Mononuclear cell (primary cell): ENCODE measurements around the gene NEXN. TPM values are rescaled to one million over a fixed set of nuclear protein-coding genes. Genes with fewer than 3 reads are reported as not detected.

Source experiments
- H3K27me3 ChIP-seq: 2 replicates; pipeline ENCODE4 v1.6.0; 2011; ENCODE audit warnings: low read length, control low read depth; ENCODE audit not compliant: insufficient read depth
- H3K4me1 ChIP-seq: 2 replicates; pipeline ENCODE4 v1.5.1; 2011; ENCODE audit warnings: mild to moderate bottlenecking, low read length, control low read depth; ENCODE audit not compliant: insufficient read depth
- H3K4me3 ChIP-seq: 2 replicates; pipeline ENCODE4 v1.5.1; 2011; ENCODE audit warnings: mild to moderate bottlenecking, low read length, moderate library complexity
- H3K9me3 ChIP-seq: 2 replicates; pipeline ENCODE4 v1.5.1; 2011; ENCODE audit warnings: low read depth, mild to moderate bottlenecking, control low read depth, low read length
- total RNA-seq: library from RNA; depleted of rRNA; stranded (reverse); fragments of >200 nt; gene quantifications from one replicate; pipeline ENCODE4 v1.2.3, GENCODE V29; 2012

The NEXN gene
- total RNA-seq: 1.4 TPM

DNA sequence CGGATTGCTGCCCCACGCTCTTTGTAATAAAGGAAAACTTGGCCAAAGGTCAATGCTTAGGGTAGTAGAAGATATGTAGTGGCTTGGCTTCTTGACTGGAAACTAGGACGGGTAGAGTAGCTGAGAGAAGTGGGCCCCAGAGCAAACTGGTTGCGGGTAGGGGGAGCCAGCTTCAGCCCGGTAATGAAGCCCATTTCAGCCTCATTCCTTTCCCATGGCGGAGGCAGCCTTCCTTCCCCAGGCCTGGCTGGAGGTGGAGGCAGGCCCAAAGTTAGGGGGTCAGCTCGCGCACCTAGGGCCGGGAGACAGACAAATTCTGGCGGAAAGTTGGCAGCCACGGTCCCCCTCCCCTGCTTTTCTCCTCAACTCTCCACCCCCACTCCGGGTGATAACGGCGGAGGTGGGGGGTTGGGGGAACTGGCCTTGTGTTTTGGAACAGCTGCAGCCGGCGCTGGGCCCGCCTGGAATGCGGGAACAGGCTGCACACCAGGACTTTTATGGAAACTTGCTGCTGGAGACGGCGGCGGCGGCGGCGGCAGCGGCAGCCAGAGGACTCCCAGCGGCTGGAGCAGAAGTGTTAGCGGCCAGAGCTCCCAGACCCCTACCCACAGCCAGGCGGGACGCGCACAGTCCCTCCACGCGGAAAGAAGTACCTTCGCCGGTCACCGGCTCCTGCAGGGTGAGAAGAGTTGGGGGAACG is at the start of gene NEXN:
Gene NEXN (plus strand): TSS at position 544 of the 700 bp plus-strand sequence. CDS start 27,483 bp downstream, outside the sequence.
- peaks cover 12% of the 10 kb centered on the region for H3K27me3 ChIP-seq

GRCh38 chr1:77841574-77841973 is 46.9 kb upstream of the NEXN start:
- no peaks in the 10 kb centered on the region for H3K9me3 ChIP-seq

More for the DNA sequence above, at the start of gene NEXN:
- H3K4me3 ChIP-seq: peak within 1 kb of the TSS; percentile 26
- peaks cover 10% of the 10 kb centered on the region for H3K4me1 ChIP-seq
- H3K9me3 ChIP-seq: no peaks in the 10 kb centered on the region

GRCh38 chr1:77845951-77846350 is 42.5 kb upstream of the NEXN start:
- no peaks in the 10 kb centered on the region for H3K27me3 ChIP-seq
- peaks cover 14% of the 10 kb centered on the region for H3K4me1 ChIP-seq
- no peak overlapping the region for H3K4me3 ChIP-seq
- no peaks in the 10 kb centered on the region for H3K9me3 ChIP-seq

More at GRCh38 chr1:77841574-77841973, 46.9 kb upstream of the NEXN start:
- Histone ChIP-seq H3K27me3 (no peaks in the 10 kb centered on the region), H3K4me3 (no peak overlapping the region), H3K4me1 (no peaks in the 10 kb centered on the region)

- H3K4me3 ChIP-seq: no peak overlapping the region
- no peaks in the 10 kb centered on the region for H3K27me3 ChIP-seq
- H3K9me3 ChIP-seq: no peaks in the 10 kb centered on the region
- peaks cover 14% of the 10 kb centered on the region for H3K4me1 ChIP-seq
Observed at GRCh38 chr1:77846966-77847365, 41.5 kb upstream of the NEXN start.

DNA sequence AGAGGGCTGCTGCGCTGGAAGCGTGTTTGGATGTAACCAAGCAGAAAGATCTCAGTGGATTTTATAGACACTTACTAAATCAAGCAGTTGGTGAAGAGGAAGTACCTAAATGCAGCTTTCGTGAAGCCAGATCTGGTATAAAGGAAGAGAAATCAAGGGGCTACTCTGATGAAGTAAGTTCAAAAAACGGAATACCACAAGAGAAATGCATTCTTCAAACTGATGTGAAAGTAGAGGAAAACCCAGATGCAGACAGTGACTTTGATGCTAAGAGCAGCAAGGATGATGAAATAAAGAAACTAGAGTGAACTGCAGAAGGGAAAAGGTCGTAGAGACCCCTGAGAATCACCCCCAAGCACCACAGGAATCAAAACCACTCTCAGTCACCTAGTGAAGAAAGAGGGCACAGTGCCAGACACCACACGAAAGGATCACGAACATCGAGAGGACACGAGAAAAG is 40.8 kb upstream of the NEXN start:
- no peaks in the 10 kb centered on the region for H3K9me3 ChIP-seq
- H3K4me1 ChIP-seq: peaks cover 14% of the 10 kb centered on the region
- H3K4me3 ChIP-seq: no peak overlapping the region
- H3K27me3 ChIP-seq: no peaks in the 10 kb centered on the region

GRCh38 chr1:77850082-77850481 is 38.3 kb upstream of the NEXN start:
- Histone ChIP-seq H3K4me1 (peaks cover 14% of the 10 kb centered on the region), H3K9me3 (no peaks in the 10 kb centered on the region), H3K4me3 (no peak overlapping the region), H3K27me3 (no peaks in the 10 kb centered on the region)

GRCh38 chr1:77857552-77857951 is 30.9 kb upstream of the NEXN start:
- Histone ChIP-seq H3K4me3 (no peak overlapping the region), H3K4me1 (no peaks in the 10 kb centered on the region), H3K27me3 (no peaks in the 10 kb centered on the region), H3K9me3 (peaks cover 7% of the 10 kb centered on the region)

GRCh38 chr1:77858725-77859124 is 29.7 kb upstream of the NEXN start:
- H3K4me1 ChIP-seq: no peaks in the 10 kb centered on the region
- no peak overlapping the region for H3K4me3 ChIP-seq
- H3K9me3 ChIP-seq: peaks cover 7% of the 10 kb centered on the region
- no peaks in the 10 kb centered on the region for H3K27me3 ChIP-seq

GRCh38 chr1:77859248-77859647 is 29.2 kb upstream of the NEXN start:
- Histone ChIP-seq H3K4me3 (no peak overlapping the region), H3K9me3 (peaks cover 7% of the 10 kb centered on the region), H3K4me1 (no peaks in the 10 kb centered on the region), H3K27me3 (no peaks in the 10 kb centered on the region)

- Histone ChIP-seq H3K4me1 (no peaks in the 10 kb centered on the region), H3K27me3 (no peaks in the 10 kb centered on the region), H3K9me3 (no peaks in the 10 kb centered on the region), H3K4me3 (no peak overlapping the region)
Observed at GRCh38 chr1:77866296-77866695, 22.1 kb upstream of the NEXN start.

GRCh38 chr1:77872645-77873044 is 15.8 kb upstream of the NEXN start:
- Histone ChIP-seq H3K27me3 (no peaks in the 10 kb centered on the region), H3K4me3 (no peak overlapping the region), H3K9me3 (no peaks in the 10 kb centered on the region), H3K4me1 (no peaks in the 10 kb centered on the region)

- Histone ChIP-seq H3K4me3 (no peak overlapping the region), H3K9me3 (no peaks in the 10 kb centered on the region), H3K27me3 (no peaks in the 10 kb centered on the region), H3K4me1 (no peaks in the 10 kb centered on the region)
Observed at GRCh38 chr1:77873461-77873860, 15.0 kb upstream of the NEXN start.

DNA sequence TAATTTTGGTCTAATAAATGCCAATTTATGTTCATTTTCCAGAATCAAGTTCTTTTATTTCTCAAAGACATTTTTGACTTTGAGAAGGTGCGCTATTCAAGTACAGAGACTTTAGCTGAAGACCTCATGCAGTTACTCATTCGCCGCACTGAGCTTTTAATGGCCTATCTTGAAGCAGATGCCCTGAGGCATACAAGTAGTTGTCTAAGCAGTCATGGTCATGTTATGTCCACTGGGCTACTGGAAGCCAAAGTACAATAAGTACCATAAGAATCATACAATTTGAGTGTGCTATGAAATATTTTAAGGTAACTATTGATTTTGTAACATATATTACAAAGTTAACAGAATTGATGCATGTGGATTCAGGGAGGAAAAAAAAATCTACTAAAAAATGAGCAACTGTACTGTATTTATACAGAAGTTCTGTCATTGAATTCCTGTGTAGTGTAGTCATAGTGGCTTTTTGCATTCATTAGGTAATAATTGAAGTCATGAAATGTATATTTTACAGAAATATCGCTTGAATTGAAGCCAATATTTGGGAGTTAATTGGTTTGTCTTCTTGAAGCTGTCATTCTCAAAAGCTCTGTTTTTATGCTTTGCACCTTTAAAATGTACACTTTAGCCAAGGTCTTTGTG is 13.5 kb upstream of the NEXN start:
- Histone ChIP-seq H3K27me3 (no peaks in the 10 kb centered on the region), H3K9me3 (no peaks in the 10 kb centered on the region), H3K4me3 (no peak overlapping the region), H3K4me1 (no peaks in the 10 kb centered on the region)

- Histone ChIP-seq H3K27me3 (no peaks in the 10 kb centered on the region), H3K9me3 (no peaks in the 10 kb centered on the region), H3K4me3 (no peak overlapping the region), H3K4me1 (no peaks in the 10 kb centered on the region)
Observed at GRCh38 chr1:77876884-77877283, 11.5 kb upstream of the NEXN start.

DNA sequence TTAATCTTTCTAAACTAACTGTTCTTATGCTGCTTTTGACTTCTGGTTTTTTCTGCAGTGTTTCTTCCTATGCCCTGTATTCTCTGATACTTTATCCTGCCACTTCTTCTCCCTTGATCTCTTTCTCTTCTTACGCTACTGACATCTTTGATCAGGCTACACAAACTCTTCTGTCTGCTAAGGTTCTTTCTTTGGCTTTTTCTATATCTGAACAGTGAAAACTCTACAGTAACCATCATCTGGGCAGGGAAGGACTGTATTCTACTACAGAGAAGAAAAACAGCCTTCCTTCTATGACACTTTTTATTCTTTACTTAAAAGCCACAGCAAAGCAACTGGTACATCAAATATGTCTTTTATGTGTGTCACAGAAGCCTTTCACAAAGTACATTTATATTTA is 7.4 kb upstream of the NEXN start:
- Histone ChIP-seq H3K27me3 (no peaks in the 10 kb centered on the region), H3K4me3 (no peak overlapping the region), H3K9me3 (no peaks in the 10 kb centered on the region), H3K4me1 (no peaks in the 10 kb centered on the region)

DNA sequence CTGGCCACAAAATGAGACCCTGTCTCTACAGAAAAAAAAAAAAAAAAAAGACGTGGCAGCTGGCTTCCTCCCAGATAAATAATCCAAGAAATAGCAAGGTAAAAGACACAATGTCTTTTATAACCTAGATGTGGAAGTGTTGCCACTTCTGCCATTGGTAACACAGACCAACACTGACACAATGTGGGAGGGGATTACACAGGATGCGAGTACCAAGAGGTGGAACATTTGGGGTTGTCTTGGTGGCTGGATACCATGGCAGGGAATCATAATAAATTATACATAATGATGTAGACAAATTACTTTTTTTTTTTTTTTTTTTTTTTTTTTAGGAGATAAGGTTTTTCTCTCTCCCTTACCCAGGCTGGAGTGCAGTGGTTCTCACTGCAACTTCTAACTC is 6.0 kb upstream of the NEXN start:
- Histone ChIP-seq H3K4me3 (no peak overlapping the region), H3K4me1 (no peaks in the 10 kb centered on the region), H3K9me3 (no peaks in the 10 kb centered on the region), H3K27me3 (peaks cover 2% of the 10 kb centered on the region)
